ENCODE results near the gene IGSF9B.

The IGSF9B gene

DNA sequence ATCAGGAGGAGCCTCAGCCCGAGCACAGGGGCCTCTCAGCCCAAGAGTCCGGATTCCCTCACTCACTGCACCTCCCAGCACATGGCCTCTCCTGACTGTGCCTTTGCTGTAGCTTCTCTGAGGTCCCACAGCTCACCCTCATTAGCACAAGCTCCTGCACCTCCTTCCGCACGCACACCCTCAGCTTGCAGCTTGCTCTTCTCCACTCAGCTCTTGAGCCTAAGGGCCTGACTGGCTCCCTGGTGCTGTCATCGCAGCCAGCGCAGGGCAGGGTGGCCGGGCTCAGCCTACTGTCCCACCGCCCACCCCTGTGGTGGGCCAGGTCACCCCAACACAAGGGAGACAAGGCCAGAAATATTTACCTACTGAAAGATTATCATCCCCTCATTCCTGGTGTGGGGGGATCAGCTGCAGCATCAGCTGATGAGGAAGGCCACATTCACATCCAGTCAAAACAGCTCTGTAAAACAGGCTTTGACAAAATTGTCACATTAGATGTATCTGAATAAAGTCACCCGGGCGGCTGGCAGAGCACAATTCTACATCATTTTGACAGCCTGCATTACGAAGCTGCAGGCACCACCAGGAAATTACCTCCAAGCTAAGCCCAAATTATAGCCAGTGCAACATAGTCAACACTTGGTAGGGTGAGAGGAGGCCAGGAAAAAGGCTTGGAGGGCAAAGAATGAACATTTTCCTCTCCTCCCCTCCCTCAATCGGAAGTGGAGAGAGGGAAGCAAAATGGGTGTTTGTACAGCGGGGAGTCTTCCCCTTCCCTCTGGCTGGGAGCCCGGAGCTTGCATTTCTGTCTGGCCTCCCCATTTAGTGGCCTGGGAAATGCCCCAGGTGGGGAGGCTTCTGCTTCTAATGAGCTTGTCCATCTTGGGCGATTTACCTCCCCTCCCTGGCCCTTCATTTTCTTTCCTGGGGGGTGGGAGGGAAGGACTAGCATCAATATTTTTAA is 29.5 kb upstream of the IGSF9B start:
- no peak for DNase-seq (ENCODE audit: low spot score)

DNA sequence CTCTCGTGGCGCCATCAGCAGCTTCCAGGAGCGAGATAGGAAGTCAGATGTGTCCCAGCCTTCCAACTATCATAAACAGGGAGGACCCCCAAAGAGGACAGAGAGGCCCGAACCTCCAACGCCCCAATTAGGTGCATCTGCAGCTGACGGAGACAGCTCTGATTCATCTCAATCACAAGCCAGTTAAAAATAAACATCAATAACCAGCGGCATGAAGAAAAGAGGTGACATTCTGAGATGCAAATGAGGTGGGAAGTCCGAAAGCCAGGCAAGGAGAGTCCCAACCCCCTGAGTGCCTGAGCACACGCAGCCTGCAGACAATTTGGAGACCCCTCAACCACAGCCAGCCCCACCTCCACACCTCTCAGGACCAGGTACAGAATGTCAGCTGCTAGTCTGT is 28.1 kb upstream of the IGSF9B start:
- no peak for DNase-seq (ENCODE audit: low spot score)

DNA sequence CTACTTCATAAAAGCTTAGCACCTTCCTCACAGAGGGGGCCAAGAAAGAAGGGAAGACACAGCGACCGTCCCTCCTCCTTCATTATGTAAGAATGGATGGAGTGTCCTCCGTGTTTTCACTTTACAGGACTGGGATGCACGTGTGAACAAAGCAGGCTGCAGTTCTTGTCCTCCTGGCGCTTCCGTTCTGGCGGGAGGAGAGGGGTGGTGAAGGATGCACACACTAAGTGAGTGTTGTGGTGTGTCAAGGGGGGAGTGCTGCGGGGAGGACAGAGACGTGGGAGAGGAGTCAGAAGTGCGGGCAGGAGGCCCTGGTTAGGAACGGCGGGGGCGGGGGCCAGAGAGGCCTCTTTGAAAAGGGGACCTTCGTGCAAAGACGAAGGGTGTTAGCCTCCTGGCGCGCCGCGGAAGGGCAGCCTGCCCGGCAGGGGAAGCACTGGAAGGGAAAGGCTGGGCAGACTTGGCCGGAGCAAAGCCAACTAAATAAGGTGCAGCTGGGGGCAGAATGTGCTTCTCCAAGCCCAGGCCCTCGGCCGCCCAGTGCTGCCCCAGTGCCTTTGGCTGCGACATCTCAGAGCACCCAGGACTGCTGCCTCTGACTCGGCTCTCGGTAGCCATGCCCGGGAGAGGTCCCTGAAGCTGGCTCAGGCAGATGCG is 27.0 kb upstream of the IGSF9B start:
- DNase-seq (ENCODE audit: low spot score): no peak

DNA sequence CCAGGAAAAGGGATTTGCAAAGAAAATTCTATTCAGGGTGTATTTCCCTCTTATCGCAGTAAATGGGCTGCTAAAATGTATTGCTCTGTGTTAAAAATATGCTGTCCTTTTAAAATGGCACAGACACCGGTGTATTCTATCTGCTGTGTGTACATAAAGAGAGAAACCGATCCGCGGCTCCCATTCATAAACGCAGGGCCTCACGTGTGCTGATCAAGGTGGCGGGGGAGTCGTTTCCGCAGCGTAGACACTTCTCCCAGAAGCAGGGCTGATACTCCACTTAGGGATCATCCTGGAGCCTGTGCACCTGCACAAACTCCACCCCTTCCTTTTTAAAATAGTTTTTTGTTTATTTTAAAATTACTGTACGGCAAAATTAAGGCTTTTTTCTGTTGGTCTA is 26.1 kb upstream of the IGSF9B start:
- no peak for DNase-seq (ENCODE audit: low spot score)

DNA sequence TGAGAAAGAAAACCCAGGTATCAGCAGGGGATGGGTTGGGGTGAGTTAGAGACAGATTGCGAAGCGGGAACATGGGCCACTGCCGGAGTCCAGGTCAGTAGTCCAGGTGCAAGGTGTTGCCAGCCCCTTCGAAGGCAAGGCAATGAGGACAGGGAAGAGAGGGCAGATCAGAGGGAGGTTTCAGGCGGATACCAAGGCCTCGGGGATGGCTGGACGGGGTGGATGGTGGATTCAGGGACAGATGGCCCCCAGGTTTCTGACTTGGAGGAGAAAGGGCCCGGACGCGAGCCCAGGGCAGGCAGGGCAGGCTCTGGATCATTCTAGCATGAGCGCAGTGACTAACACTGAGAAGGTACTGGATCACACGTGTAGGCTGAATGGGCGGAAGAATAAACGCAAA is 25.4 kb upstream of the IGSF9B start:
- no peak for DNase-seq (ENCODE audit: low spot score)

DNA sequence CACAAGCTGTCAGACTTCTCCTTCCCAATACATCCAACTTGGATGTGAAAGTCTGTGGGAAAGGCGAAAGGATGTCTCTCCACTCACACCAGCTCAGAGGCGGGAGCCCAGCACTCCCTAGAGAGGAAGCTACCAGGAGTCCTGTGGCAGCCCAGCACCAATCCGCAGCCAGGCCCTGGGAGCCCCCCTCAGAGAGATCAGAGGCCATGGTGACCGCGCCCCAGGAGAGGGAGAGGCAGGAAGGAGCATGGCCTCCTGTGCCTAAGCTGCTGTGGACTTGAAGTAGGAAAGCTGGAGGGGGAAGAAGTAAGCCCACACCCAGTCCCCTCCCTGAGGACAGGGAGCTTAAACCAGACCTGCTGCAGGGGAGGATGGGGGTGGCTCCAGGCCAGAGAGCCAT is 24.4 kb upstream of the IGSF9B start:
- DNase-seq (ENCODE audit: low spot score): no peak

DNA sequence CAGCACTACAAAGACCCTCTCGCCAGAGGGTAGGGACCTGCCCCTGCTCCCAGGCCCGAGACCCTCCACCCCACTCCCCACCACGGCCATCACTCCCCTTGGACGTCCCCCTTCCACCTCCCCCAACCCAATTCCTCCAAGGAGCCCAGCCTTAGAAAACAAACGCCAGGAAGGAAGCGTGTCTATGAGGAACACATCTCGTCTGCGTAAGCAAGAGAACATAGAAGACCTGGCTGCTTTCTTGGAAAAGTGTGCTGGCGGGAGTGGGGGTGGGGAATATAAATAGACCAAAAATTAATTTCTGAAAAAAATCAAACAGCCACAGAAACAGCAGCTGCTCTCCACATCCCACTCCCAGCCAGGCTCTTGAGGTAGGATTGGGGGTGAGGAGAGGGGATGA is 23.9 kb upstream of the IGSF9B start:
- DNase-seq (ENCODE audit: low spot score): no peak

DNA sequence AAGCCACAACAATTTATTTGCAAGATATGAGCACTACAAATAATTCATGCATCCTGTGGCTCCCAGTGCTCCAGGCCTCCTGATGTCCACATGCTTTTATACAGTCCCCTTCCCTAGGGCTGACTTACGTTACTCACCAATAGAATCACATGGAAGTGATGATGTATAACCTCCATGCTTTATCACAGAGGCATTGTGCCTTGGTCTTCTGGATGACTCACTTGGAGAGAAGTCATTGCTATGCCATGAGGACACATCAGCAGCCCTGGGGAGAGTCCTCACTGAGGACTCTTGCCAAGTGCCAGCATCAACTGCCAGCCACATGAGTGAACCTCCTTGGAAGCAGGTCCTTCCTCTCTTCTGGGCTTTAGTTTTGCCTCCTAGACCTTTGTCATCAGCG is 22.0 kb upstream of the IGSF9B start:
- DNase-seq (ENCODE audit: low spot score): no peak

DNA sequence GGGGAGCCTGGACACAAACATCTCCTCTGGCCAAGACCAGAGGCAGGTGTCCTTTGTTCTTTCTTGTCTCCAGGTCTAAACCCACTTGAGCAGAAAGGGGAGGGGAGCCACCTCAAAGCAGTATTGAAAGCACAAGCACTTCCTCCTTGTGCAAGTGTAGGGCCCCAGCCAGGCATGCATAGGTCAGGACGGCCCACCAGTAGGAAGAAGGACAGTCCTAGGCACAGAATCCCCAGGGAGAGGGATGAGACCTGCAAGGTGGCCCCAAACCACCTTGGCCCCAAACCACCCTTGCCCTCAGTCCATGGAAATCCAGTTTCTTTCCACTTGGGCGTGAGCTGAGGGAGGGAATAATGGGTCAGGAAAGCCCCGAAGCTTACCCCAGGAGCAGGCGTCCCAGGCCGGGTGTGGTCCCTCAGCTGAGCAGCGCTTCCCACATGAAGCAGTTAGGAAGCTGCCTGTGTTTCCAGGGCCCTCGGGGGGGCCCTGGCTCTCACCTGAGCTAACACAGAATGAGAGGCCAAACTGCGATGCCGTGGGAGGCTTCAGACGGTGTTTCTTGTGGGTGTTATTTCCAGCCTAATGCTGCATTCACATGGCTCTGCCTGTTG is 20.4 kb upstream of the IGSF9B start:
- DNase-seq (ENCODE audit: low spot score): no peak

DNA sequence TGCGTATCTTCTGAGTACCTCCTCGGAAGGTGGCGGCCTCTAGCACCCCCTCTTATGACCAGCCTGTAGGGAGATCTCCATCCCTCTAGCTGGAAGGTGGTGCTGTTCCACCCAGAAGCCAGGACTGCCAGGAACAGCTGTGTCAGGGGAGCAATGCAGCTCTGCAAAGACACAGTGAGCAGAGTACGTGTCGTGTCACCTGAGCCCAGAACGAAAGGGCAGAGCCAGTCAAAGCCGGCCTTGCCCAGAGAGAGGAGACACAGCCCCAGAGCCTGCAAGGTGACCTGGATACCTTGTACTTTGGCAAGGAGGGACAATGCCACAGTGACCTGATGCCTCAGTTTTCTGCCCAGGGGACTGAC is 18.7 kb upstream of the IGSF9B start:
- DNase-seq (ENCODE audit: low spot score): no peak

DNA sequence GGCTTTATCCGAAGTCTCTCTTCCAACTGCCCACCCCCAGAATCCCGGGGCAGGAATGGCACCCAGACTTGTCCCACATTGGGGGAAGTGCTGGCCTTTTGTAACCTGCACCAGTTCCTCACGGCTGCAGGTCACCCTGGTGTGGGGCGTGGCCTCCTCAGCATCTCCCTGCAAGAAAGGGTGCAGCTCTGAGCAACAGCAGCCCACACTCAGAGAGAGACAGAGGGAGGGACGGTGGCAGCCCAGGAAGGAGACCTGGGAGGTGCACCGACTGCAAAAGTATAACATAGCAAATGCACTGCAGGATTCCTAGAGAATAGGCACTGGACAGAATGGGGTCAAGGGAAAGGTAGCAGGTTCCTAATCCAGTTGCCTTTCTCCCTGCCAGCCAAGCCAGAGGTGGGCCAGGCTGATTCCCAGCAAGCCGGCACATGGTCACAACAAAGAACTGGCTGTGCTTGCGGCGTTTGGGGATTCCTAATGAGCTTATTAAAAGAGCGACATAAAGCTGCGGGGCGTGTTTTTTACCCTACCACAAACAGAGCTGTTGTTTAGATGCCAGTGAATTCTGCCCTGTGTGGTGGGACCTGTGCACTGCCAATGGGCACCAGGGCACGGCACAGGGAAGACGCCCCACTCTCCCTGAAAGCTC is 18.2 kb upstream of the IGSF9B start:
- DNase-seq (ENCODE audit: low spot score): no peak

DNA sequence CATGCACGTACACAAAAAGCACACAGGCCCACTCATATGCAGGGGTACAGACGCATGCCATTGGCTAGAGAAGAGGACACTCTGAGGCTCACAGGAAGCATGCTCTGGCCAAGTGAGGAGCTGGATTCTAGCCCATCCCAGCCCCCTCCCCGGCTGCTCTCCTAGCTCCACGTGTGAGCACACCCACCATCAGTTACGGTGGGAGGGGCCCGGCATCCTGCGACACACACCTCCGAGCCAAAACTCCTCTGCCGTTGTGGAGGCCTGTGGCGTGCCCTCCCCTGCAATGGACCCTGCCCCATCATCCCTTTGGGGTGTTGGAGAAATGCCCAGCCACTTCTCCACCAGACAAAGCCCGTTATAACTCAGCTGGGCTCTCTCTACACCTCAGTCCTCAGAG is 15.1 kb upstream of the IGSF9B start:
- DNase-seq (ENCODE audit: low spot score): no peak

DNA sequence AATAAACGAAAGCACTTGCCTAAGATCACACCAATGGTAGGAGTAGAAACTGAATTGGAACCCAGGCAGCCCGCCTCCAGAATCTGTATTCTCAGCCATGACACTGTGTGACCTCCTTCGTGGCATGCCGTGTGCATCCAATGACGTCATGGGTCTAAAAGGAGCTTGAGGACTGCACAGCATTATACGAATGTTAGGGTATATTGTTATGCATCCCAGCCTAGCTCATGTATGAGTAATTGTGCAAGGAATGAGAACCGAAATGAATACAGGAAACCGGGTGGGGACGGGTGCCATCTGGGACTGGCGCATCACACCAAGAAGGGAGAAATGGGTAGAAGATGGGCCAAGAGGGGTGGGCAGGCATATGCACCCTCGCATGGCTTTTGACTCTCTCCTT is 12.3 kb upstream of the IGSF9B start:
- DNase-seq (ENCODE audit: low spot score): no peak

DNA sequence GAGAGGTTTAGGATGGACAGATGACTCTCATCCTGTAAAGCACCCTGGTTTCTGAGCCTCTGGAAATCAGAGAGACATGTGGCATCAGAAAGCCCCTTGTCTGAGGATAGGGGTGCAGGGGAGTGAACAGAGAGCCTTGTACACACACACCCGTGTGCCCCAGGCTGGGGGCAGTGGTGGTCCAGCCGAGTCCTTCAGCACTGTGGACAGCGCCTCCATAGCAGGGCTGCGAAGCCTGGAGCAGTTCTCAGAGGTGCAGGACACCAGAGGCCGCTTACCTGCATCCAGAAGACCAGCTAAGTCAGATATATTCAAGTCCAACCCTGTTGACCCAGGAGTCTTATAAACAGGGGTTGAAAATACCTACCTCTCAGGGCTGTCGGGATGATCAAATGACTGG is 11.5 kb upstream of the IGSF9B start:
- DNase-seq (ENCODE audit: low spot score): no peak

DNA sequence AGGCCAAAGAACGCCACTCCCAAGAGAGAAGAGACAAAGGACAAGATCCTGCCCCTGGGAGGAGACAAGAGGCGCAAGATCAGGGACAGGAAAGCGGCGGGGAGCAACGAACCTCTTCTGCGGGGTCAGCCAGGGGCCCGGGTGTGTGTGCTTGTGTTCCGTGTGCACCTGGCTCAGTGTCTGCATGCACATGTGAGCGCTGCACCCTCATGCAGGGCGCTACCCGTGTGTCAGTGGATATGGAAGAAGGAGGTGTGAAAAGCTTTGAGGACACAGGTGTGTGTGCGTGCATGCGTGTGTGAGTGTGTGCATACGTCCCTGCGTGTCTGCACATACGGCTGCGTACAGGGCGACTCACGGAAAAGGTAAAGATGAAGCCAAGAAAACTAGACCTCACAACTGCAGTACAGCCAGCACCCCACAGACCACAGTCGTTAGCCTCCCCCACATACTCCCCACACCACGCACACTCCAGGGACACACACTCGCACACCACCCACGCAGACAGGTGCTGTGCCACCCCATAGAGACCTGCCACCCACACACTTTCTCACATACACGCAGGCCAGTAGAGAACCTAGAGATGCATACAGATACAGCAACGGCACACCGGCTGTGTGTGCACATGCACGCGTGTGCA is 11.0 kb upstream of the IGSF9B start:
- no peak for DNase-seq (ENCODE audit: low spot score)

DNA sequence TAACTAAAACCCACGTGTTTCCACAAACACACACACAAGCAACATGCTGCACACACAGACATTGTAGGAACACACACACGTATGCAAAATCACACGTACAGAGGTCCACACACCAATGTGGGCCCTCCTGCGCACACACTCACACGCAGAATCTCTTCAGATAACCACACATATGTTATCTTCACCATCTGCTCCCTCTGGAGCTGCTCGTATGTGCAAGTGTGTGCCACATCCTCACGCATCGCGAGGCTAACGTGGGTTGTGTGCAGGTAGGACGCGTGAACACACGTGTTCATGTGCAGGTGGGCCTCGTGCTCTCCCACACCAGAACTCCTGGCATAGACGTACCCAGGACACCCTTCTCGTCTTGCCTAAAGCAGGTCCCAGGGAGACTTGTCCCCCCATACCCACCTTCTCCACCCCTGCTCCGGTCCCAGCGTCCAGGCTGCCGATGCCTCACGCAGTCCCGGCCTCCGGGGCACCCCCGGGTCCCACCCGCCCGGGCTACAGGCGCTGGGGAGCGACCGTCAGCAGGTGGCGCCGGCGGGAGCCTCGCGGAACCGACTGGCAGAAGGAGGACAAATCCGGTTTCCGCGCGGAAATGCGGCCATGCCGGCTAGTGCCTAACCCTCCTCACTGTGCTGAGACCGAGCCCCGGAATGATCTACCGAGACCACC is 10.3 kb upstream of the IGSF9B start:
- no peak for DNase-seq (ENCODE audit: low spot score)

DNA sequence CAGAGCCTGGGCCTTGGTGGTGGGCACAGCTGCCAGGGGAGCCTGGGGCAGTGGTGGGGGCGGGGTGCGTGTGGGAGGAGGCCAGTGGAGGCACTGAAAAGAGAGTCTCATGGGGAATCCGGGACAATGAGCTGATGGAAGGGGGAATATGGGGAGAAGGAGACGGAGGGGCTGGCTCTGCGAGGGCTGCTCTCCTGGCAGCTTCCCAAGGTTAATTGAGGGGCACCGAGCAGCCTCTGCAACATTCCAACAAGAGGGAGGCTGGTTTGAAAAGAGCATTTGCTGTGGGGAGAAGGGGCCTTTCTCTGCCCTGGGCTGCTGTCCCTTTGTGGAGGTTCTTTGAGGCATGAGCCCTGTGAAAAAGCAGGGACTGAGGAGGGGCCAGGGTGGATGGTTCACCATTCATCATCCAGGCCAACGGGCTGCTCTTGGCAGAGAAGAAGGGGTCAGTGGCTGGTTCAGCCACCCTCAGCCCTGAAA is 9.4 kb upstream of the IGSF9B start:
- DNase-seq (ENCODE audit: low spot score): no peak

DNA sequence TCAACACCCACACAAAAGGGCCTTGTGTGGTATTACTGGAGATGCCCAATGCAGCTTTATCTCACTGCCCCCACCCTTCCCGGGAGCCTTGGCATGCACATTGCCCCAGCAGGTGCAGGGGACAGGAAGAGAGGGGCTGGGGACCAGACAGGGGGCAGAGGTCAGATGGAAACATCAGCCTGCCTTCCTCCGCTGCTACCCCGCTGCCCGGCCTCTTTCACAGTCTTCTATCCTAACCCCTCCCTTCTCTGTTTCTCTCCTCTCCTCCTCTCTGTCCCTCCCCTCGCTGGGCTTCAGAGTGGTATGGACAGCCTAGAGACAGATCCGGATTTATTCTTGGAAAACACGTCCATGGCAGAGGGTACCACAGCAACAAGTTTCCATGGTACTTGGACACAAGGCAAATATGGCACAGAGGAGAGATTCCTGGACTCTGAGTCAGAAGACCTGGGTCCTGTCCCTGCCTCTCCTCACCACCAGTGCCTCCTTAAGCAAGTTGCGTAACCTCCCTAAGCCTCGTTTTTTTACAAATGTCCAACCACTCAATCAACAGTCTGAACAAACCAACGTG is 8.3 kb upstream of the IGSF9B start:
- no peak for DNase-seq (ENCODE audit: low spot score)

DNA sequence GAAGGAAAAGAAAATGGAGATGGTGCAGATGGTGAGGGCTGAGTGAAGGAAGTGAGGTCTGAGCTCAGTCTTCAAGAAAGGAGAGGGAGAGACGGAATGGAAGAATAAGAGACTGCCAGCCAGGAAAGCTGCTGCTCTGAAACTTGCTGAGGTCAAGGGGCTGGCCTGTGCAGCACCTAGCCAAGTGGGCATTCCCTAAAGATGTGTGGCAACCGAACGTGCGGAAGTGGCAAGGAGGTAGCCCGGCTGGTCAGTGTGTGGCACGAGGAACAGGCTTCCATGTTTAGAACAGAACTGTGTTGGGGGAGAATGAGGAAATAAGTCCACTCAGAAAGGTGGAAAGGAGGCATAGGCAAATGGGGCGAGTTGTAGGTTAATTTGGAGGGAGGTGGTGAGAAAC is 7.6 kb upstream of the IGSF9B start:
- no peak for DNase-seq (ENCODE audit: low spot score)

DNA sequence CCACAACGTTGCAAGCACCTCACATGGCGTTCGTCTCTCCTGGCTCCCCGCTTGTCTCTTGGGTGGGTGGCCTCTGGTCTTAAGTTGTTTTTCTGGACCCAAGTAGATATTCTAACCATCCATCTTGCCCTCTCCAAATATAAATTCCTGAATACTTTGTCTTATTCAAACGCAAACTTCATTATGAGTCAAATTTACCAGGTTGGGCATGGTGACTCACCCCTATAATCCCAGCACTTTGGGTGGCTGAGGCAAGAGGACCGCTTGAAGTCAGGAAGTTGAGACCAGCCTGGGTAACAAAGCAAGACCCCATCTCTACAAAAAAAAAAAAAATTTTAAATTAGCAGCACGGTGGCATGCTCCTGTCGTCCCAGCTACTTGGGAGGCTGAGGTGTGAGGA is 5.1 kb upstream of the IGSF9B start:
- no peak for DNase-seq (ENCODE audit: low spot score)

DNA sequence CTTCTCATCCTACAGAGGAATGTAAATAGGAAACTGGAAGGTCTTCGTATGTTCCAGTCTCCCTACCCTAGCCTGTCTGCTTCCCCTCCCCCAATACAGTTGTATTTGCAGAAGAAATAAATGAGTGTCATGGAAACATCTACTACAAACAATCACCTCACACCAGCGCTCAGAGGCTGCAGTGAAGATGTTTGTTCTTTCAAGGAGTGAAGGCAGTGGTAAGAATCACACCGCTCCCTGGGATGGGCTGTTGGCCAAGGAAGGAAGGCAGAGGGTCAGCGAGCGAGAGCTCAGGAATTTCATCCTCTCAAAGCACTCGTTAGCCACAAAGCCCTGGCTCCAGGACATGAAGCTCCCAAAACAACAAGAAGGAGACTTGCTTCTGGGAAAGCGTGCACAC is 1.1 kb upstream of the IGSF9B start:
- DNase-seq (ENCODE audit: low spot score): no peak
